ENCODE measurements around the gene ZNF559. TPM values are rescaled to one million over a fixed set of nuclear protein-coding genes. Genes with fewer than 3 reads are reported as not detected.

ZNF559 gene
- total RNA-seq, result 11.1 and 14.1 TPM in 2 replicates

GRCh38 chr19:9323919-9324583, at the start of gene ZNF559:
TSS of gene ZNF559 (plus strand) at chr19:9324179. CDS start at chr19:9338550, 14,371 bp downstream.

GRCh38 chr19:9309139-9309973, 14.6 kb upstream of the ZNF559 start, which contains the start of gene ZNF699:
TSS of gene ZNF699 (minus strand) at chr19:9309838. CDS start at chr19:9305119, 4,719 bp downstream.

DNA sequence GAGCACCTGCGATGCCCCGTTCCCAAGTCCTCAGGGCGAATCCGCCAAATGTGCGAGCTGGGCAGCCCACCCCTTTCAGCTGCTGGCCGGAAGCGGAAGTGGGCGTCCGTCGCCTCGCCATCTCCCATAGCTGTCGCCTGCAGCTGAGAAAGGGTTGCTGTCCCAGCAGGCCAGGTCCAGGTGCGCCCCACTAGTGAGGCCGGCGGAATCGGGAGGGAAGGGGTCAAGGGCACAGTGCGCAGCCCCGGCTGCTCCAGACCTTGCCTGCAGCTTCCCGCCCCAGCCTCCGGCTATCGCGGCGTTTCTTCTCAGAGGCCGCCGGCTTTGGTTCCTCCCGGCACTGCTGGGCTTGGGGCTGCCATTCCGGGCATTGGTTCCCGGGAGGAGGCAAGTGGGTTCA, 38.9 kb downstream of the ZNF559 start, which contains the start of gene ZNF177:
Gene ZNF177 (plus strand): TSS at position 109 of the 400 bp plus-strand sequence. CDS start 15,299 bp downstream, outside the sequence.

Other genes starting within 250 kb of the ZNF559 start
- not detected in 2 replicates for gene OR1M1, start 237.1 kb upstream of the ZNF559 start, total RNA-seq
- gene OR7G2, start 216.7 kb upstream of the ZNF559 start, total RNA-seq, result not detected in 2 replicates
- not detected in 2 replicates for gene OR7G1, start 208.4 kb upstream of the ZNF559 start, total RNA-seq
- gene OR7G3, start 197.2 kb upstream of the ZNF559 start, total RNA-seq, result not detected in 2 replicates
- gene ZNF317, start 183.8 kb upstream of the ZNF559 start, total RNA-seq, result 12.8 and 17.0 TPM in 2 replicates
- gene OR7D2, start 145.2 kb upstream of the ZNF559 start, total RNA-seq, result not detected in 2 replicates
- not detected in 2 replicates for gene OR7D4, start 104.6 kb upstream of the ZNF559 start, total RNA-seq
- not detected in 2 replicates for gene OR7E24, start 73.2 kb upstream of the ZNF559 start, total RNA-seq
- 3.1 and 10.3 TPM in 2 replicates for gene ZNF699, start 14.3 kb upstream of the ZNF559 start, total RNA-seq
- gene ZNF177, start 38.8 kb downstream of the ZNF559 start, total RNA-seq, result 0.72 and 1.2 TPM in 2 replicates
- gene ZNF266, start 111.4 kb downstream of the ZNF559 start, total RNA-seq, result 8.3 and 8.7 TPM in 2 replicates
- under 0.01 and 0.47 TPM in 2 replicates for gene ZNF560, start 174.4 kb downstream of the ZNF559 start, total RNA-seq
- 17.0 and 18.6 TPM in 2 replicates for gene ZNF426, start 214.5 kb downstream of the ZNF559 start, total RNA-seq

Data from endothelial cell of coronary artery (primary cell).